Muscle of leg (tissue), 11 donors: ENCODE results near the gene POU3F1. TPM values are rescaled to one million over a fixed set of nuclear protein-coding genes. Genes with fewer than 3 reads are reported as not detected.

ENCODE experiments used
- DNase-seq: peaks from one replicate; pipeline ENCODE4 v3.0.0; 2013
- H3K27ac ChIP-seq: one replicate; pipeline ENCODE4 v1.5.1; 2013; ENCODE audit warnings: mild to moderate bottlenecking, low read length, control low read depth
- H3K27me3 ChIP-seq: one replicate; pipeline ENCODE4 v1.6.1; 2013; ENCODE audit warnings: low read length; ENCODE audit not compliant: control insufficient read depth, insufficient read depth
- H3K36me3 ChIP-seq: one replicate; pipeline ENCODE4 v1.6.1; 2013; ENCODE audit warnings: low read length; ENCODE audit not compliant: control insufficient read depth, insufficient read depth
- H3K4me1 ChIP-seq: one replicate; pipeline ENCODE4 v1.6.1; 2013; ENCODE audit warnings: low read length; ENCODE audit not compliant: control insufficient read depth, insufficient read depth
- H3K4me3 ChIP-seq: one replicate; pipeline ENCODE4 v1.5.1; 2013; ENCODE audit warnings: low read length, control low read depth
- H3K9me3 ChIP-seq: replicated peaks from 2 replicates; pipeline ENCODE4 v1.6.1; 2013; ENCODE audit warnings: low read depth, low read length; ENCODE audit not compliant: control insufficient read depth
- WGBS: methylation state at CpG from one replicate; pipeline ENCODE4 v1.1.5; 2013; ENCODE audit warnings: missing lambda C conversion rate; ENCODE audit not compliant: insufficient coverage; 5-methylcytosine and 5-hydroxymethylcytosine counted together
- polyA plus RNA-seq, 8 donors: library from polyadenylated mRNA; unstranded; fragments of 120-200 nt; gene quantifications; one replicate each; pipeline versions ENCODE4 v1.2.1 to v1.2.3, GENCODE V29; 2013; ENCODE audit warnings: inconsistent platforms in 1 of 8, low replicate concordance in 1 of 8; ENCODE audit not compliant: insufficient read length in 8 of 8, insufficient read depth in 1 of 8
- total RNA-seq: library from RNA; stranded (reverse); fragments of 120-200 nt; gene quantifications from one replicate; pipeline ENCODE4 v1.2.4, GENCODE V29; 2013

The POU3F1 gene
- total and polyA plus RNA-seq, 9 donors: 0.68 to 1.9 (median 1.2) TPM

- H3K27ac ChIP-seq: no peak overlapping the region
- WGBS: no CpG with 5 or more reads among the region's 5 CpGs
- H3K36me3 ChIP-seq: no peaks in the 10 kb centered on the region
- peaks cover 6% of the 10 kb centered on the region for H3K4me1 ChIP-seq
- peaks cover 26% of the 10 kb centered on the region for H3K27me3 ChIP-seq
- H3K9me3 ChIP-seq: no peaks in the 10 kb centered on the region
- H3K4me3 ChIP-seq: no peak overlapping the region
- DNase-seq: no peak
Observed at GRCh38 chr1:38075191-38075590, 28.6 kb upstream of the POU3F1 start.

- 69% methylated on average over 4 of the region's 4 CpGs for WGBS
- Histone ChIP-seq H3K9me3 (no peaks in the 10 kb centered on the region), H3K27ac (no peak overlapping the region), H3K27me3 (peaks cover 31% of the 10 kb centered on the region), H3K4me3 (no peak overlapping the region), H3K4me1 (peaks cover 6% of the 10 kb centered on the region), H3K36me3 (no peaks in the 10 kb centered on the region)
- DNase-seq: no peak
Observed at GRCh38 chr1:38074302-38074677, 27.7 kb upstream of the POU3F1 start.

GRCh38 chr1:38073534-38074301, 27.1 kb upstream of the POU3F1 start:
- no peaks in the 10 kb centered on the region for H3K36me3 ChIP-seq
- peaks cover 6% of the 10 kb centered on the region for H3K4me1 ChIP-seq
- peaks cover 32% of the 10 kb centered on the region for H3K27me3 ChIP-seq
- no peak overlapping the region for H3K27ac ChIP-seq
- no peak overlapping the region for H3K4me3 ChIP-seq
- WGBS: 40% methylated on average over 5 of the region's 9 CpGs
- H3K9me3 ChIP-seq: no peaks in the 10 kb centered on the region
- no peak for DNase-seq

- H3K27ac ChIP-seq: no peak overlapping the region
- peaks cover 40% of the 10 kb centered on the region for H3K27me3 ChIP-seq
- no peaks in the 10 kb centered on the region for H3K9me3 ChIP-seq
- no peak overlapping the region for H3K4me3 ChIP-seq
- H3K4me1 ChIP-seq: peaks cover 6% of the 10 kb centered on the region
- no CpG with 5 or more reads among the region's 2 CpGs for WGBS
- no peak for DNase-seq
- no peaks in the 10 kb centered on the region for H3K36me3 ChIP-seq
Observed at GRCh38 chr1:38072858-38073257, 26.3 kb upstream of the POU3F1 start.

GRCh38 chr1:38071312-38072256, 25.0 kb upstream of the POU3F1 start:
- H3K4me1 ChIP-seq: peaks cover 6% of the 10 kb centered on the region

GRCh38 chr1:38068980-38069340, 22.4 kb upstream of the POU3F1 start:
- Histone ChIP-seq H3K4me3 (no peak overlapping the region), H3K9me3 (no peaks in the 10 kb centered on the region), H3K4me1 (peaks cover 6% of the 10 kb centered on the region), H3K36me3 (no peaks in the 10 kb centered on the region), H3K27ac (no peak overlapping the region), H3K27me3 (peaks cover 37% of the 10 kb centered on the region)
- no CpG with 5 or more reads among the region's 3 CpGs for WGBS
- DNase-seq: no peak

More at GRCh38 chr1:38071312-38072256, 25.0 kb upstream of the POU3F1 start:
- WGBS: 44% methylated on average over 6 of the region's 10 CpGs
- H3K36me3 ChIP-seq: no peaks in the 10 kb centered on the region
- no peak overlapping the region for H3K27ac ChIP-seq
- H3K4me3 ChIP-seq: no peak overlapping the region
- H3K9me3 ChIP-seq: no peaks in the 10 kb centered on the region
- peaks cover 37% of the 10 kb centered on the region for H3K27me3 ChIP-seq
- no peak for DNase-seq

- no peak overlapping the region for H3K27ac ChIP-seq
- H3K9me3 ChIP-seq: no peaks in the 10 kb centered on the region
- DNase-seq: no peak
- H3K4me1 ChIP-seq: peaks cover 3% of the 10 kb centered on the region
- H3K27me3 ChIP-seq: peaks cover 34% of the 10 kb centered on the region
- no peak overlapping the region for H3K4me3 ChIP-seq
- H3K36me3 ChIP-seq: no peaks in the 10 kb centered on the region
- 79% methylated on average over 2 of the region's 14 CpGs for WGBS
Observed at GRCh38 chr1:38068220-38068979, 21.8 kb upstream of the POU3F1 start.

GRCh38 chr1:38064197-38064903, 17.8 kb upstream of the POU3F1 start:
- no peak for DNase-seq
- no peaks in the 10 kb centered on the region for H3K36me3 ChIP-seq

GRCh38 chr1:38063616-38064015, 17.0 kb upstream of the POU3F1 start:
- WGBS: 55% methylated on average over 5 of the region's 5 CpGs
- peaks cover 18% of the 10 kb centered on the region for H3K27me3 ChIP-seq
- no peak overlapping the region for H3K4me3 ChIP-seq
- H3K27ac ChIP-seq: no peak overlapping the region
- peaks cover 11% of the 10 kb centered on the region for H3K4me1 ChIP-seq
- DNase-seq: no peak
- H3K9me3 ChIP-seq: no peaks in the 10 kb centered on the region
- H3K36me3 ChIP-seq: no peaks in the 10 kb centered on the region

More at GRCh38 chr1:38064197-38064903, 17.8 kb upstream of the POU3F1 start:
- Histone ChIP-seq H3K4me1 (peaks cover 11% of the 10 kb centered on the region), H3K27ac (no peak overlapping the region), H3K4me3 (no peak overlapping the region), H3K27me3 (peaks cover 20% of the 10 kb centered on the region), H3K9me3 (no peaks in the 10 kb centered on the region)
- 33% methylated on average over 2 of the region's 11 CpGs for WGBS
